NB4 (cell line): ENCODE results near the gene TACC3.

Experiments used
- DNase-seq: peaks from one replicate; pipeline ENCODE4 v3.0.0; 2010; ENCODE audit warnings: low read depth
- H3K4me3 ChIP-seq: one replicate; pipeline ENCODE4 v1.5.1; 2011; ENCODE audit warnings: mild to moderate bottlenecking, low read depth, low read length, moderate library complexity
- MAX ChIP-seq: IDR thresholded peaks from 2 replicates; pipeline ENCODE4 v1.6.1; 2011; ENCODE audit warnings: low read depth, low read length
- MYC ChIP-seq: IDR thresholded peaks from 2 replicates; pipeline ENCODE4 v1.6.1; 2011; ENCODE audit warnings: low read depth, low read length
- POLR2A ChIP-seq: IDR thresholded peaks from 2 replicates; pipeline ENCODE4 v1.6.1; 2011; ENCODE audit warnings: mild to moderate bottlenecking; ENCODE audit not compliant: insufficient read length; ENCODE audit errors: extremely low read depth
- TF ChIP-seq, protein P1 (sequence below): IDR thresholded peaks from one replicate; pipeline ENCODE4 v1.5.1; 2012; ENCODE audit warnings: low read depth, low read length

Gene TACC3

GRCh38 chr4:1778642-1779392 lies 57.5 kb downstream of the TACC3 start:
- no peak for DNase-seq
- no peak for TF ChIP-seq MAX
- no peak for TF ChIP-seq MYC
- TF ChIP-seq, protein P1, sequence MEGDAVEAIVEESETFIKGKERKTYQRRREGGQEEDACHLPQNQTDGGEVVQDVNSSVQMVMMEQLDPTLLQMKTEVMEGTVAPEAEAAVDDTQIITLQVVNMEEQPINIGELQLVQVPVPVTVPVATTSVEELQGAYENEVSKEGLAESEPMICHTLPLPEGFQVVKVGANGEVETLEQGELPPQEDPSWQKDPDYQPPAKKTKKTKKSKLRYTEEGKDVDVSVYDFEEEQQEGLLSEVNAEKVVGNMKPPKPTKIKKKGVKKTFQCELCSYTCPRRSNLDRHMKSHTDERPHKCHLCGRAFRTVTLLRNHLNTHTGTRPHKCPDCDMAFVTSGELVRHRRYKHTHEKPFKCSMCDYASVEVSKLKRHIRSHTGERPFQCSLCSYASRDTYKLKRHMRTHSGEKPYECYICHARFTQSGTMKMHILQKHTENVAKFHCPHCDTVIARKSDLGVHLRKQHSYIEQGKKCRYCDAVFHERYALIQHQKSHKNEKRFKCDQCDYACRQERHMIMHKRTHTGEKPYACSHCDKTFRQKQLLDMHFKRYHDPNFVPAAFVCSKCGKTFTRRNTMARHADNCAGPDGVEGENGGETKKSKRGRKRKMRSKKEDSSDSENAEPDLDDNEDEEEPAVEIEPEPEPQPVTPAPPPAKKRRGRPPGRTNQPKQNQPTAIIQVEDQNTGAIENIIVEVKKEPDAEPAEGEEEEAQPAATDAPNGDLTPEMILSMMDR = no peak
- no peak for TF ChIP-seq POLR2A
- no peak overlapping the region for H3K4me3 ChIP-seq

DNA sequence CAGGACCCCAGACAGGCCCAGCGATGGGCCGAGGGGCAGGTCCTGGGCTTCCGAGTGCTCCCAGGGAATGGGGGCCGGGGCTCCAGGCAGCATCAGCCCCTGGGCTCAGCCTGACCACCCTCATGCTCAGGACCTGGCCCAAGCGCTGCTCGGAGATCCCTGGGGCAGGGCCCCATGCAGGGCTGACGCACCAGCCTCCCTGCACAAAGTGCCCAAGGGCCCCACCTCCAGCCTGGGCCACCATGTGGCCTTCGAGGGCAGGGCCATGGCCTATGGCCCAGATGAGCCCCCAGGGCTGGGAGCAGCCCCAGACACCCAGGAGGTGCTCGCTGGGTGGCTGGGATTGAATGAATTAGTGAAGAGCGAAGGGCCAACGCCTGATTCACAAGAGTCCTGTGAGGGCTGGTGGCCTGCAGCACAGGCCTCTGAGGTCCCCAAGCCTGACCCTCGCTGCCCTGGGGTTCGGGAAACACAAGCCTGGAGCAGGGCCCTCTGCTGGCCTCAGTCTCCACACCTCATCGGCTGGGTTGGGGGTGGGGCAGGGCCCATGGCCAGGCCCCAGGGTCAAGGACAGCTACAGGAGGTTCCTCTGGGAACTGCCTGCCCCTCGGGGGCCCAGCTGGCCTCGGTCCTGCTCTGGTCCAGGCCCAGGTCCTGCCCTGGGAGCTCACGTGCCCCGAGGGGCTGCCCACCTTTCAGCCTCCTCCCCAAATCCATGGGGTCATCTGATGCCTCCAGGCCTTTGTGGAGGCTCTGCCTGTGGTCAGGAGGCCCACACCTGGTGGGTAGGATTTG lies 58.5 kb downstream of the TACC3 start:
- no peak overlapping the region for H3K4me3 ChIP-seq
- TF ChIP-seq MYC = no peak
- TF ChIP-seq, protein P1 = no peak
- TF ChIP-seq POLR2A = no peak
- no peak for TF ChIP-seq MAX
- no peak for DNase-seq

- TF ChIP-seq MYC (no peak), POLR2A (no peak), MAX (no peak)
- TF ChIP-seq, protein P1 = no peak
- no peak for DNase-seq
- H3K4me3 ChIP-seq = no peak overlapping the region
These were observed 59.1 kb downstream of the TACC3 start for GRCh38 chr4:1780435-1780834.

DNA sequence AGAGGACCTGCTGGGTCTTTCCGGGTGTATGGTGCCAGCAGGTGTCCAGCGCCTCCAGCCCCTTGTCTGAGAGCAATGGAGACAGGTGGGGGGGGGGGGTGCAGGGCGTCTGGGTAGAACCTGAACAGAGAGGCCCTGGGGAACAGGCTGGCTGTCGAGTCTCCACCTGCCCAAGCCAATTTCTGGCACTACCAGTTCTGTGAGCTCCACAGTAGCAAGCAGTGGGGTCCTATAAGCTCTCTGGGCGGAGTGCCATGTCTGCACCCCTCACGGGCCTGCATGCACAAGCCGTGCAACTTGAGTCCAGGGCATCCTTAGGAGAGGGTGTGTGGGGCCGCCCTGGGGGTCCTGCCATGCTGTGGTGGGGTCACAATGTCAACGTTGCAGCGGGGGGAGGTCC lies 61.7 kb downstream of the TACC3 start:
- TF ChIP-seq POLR2A (no peak), MAX (no peak), MYC (no peak)
- TF ChIP-seq, protein P1 = no peak
- no peak overlapping the region for H3K4me3 ChIP-seq
- DNase-seq = no peak

- TF ChIP-seq POLR2A (no peak), MAX (no peak)
- TF ChIP-seq, protein P1 = no peak
- DNase-seq = no peak
- H3K4me3 ChIP-seq = no peak overlapping the region
These were observed 62.6 kb downstream of the TACC3 start for GRCh38 chr4:1783970-1784369.
